Measurements from ENCODE around the gene SNX20. TPM values are rescaled to one million over a fixed set of nuclear protein-coding genes. Genes with fewer than 3 reads are reported as not detected.

Gene SNX20
- total RNA-seq, 4 donors from 2014 or later, result 0.57 to 1.5 (median 1.0) TPM

DNA sequence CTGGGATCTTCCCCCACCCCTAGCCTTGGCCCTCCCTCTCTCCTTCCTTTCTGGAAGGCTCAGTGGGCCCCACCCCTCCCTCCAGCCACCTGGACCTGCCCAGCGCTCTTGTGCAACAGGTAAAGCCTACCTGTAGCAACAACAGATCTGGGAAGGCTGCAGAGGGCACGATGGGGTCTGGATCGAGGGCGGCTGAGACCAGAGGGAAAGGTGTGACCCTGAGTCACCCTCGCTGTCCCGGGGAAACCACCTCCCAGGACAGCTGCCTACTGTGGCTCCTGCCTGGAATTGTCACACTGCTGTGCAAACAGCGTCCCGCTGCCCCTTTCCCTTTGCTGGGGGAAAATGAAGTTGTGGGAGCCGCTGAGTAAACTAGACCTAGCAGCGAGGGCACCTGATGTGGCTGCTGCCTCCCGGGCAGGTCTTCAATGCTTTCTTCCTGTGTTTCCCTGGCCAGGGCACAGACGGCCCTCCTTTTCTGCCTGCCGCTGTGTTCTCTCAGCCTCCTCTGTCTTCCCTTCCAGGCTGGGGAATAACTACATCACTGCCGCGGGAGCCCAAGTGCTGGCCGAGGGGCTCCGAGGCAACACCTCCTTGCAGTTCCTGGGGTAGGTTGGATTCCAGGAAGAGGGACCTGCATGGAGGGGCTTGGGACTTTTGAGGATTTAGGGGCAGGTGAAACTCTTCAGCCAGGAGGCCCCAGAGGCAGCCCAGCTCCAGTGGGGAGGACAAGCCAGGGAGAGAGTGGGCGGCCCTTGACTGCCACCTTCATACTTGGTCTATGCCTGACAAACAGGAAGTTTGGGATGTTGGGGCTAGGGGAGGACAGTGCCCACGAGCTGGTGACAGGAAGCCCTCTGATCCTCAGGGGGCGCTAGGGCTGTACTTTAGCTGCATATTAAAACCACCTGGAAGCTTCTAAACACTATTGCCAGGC, 38.6 kb upstream of the SNX20 start:
- TF ChIP-seq, protein P1, sequence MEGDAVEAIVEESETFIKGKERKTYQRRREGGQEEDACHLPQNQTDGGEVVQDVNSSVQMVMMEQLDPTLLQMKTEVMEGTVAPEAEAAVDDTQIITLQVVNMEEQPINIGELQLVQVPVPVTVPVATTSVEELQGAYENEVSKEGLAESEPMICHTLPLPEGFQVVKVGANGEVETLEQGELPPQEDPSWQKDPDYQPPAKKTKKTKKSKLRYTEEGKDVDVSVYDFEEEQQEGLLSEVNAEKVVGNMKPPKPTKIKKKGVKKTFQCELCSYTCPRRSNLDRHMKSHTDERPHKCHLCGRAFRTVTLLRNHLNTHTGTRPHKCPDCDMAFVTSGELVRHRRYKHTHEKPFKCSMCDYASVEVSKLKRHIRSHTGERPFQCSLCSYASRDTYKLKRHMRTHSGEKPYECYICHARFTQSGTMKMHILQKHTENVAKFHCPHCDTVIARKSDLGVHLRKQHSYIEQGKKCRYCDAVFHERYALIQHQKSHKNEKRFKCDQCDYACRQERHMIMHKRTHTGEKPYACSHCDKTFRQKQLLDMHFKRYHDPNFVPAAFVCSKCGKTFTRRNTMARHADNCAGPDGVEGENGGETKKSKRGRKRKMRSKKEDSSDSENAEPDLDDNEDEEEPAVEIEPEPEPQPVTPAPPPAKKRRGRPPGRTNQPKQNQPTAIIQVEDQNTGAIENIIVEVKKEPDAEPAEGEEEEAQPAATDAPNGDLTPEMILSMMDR (IDR thresholded peaks at IDR 0.05), result no peak
- TF ChIP-seq POLR2A (IDR thresholded peaks at IDR 0.05), result no peak
- H3K4me3 ChIP-seq (ENCODE audit: low read depth, poor library complexity, severe bottlenecking), result no peak overlapping the region
- intact Hi-C loops (cut with DNase I; ENCODE audit: low total_unique reads), result no loop called here
- 57 to 58% methylated on average over 20 of the region's 20 CpGs for WGBS, 2 donors
- DNase-seq (ENCODE audit: low spot score in 2 of 2), result no peak

DNA sequence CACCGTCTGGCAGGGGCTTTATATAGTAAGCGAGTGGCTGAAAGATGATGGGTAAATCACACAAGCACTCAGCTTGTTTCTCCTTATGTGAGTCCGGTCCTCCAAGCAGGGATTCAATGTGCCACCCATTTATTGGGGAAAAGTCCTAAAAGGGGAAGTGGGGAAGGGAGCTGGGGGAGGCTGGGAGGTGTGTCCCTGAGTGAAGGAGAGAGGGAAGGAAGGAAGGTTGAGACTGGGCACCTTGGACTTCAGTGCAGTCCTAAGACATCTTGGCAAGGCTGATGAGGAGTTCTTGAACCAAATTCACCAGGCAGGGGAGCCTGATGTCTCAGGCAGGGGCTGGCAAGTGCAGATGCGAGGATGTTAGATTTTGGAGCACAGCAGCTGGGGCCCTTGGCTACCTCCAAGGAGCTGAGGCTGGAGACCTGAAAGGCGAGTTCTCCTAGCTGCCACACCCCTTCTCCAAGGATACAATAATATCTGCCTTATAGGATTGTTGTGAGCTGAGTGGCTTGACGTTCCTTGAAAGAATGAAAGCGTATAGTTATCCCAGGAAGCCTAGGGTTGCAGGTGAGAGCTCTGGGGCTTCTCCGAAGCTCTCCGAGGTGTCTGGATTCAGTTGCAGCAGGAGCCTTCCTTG, 37.8 kb upstream of the SNX20 start:
- no peak for DNase-seq (ENCODE audit: low spot score in 2 of 2)
- WGBS, 2 donors, result 54 to 65% methylated on average over 9 of the region's 9 CpGs
- no peak overlapping the region for H3K4me3 ChIP-seq (ENCODE audit: low read depth, poor library complexity, severe bottlenecking)
- TF ChIP-seq POLR2A (IDR thresholded peaks at IDR 0.05), result no peak
- TF ChIP-seq, protein P1 (IDR thresholded peaks at IDR 0.05), result no peak
- intact Hi-C loops (cut with DNase I; ENCODE audit: low total_unique reads), result no loop called here

GRCh38 chr16:50718061-50718760, 37.1 kb upstream of the SNX20 start:
- WGBS, 2 donors, result 58 to 80% methylated on average over 16 of the region's 16 CpGs
- intact Hi-C loops (cut with DNase I; ENCODE audit: low total_unique reads), result no loop called here
- no peak overlapping the region for H3K4me3 ChIP-seq (ENCODE audit: low read depth, poor library complexity, severe bottlenecking)
- TF ChIP-seq, protein P1 (IDR thresholded peaks at IDR 0.05), result no peak
- no peak for TF ChIP-seq POLR2A (IDR thresholded peaks at IDR 0.05)
- DNase-seq (ENCODE audit: low spot score in 2 of 2), result no peak

DNA sequence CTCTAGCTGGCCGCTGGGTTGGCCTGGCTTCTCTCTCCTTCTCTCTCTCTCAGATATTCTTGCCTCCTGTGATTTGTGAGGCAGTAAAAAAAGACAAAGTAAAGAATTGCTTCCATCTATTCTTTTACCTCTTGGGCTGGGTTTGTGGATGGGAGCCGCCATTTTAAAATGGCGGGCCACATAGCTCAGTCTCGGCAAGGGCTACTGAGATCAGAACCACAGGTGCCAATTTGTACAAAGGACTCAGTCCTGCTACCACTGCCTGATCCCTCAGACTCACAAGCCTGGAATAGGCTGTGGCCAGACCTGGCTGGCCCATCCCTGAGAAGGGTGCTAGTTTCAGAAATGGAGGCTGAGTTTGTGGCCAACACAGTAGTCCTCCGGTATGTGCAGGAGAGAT, 36.4 kb upstream of the SNX20 start:
- WGBS, 2 donors, result 86 to 98% methylated on average over 5 of the region's 5 CpGs
- intact Hi-C loops (cut with DNase I; ENCODE audit: low total_unique reads), result no loop called here
- DNase-seq (ENCODE audit: low spot score in 2 of 2), result no peak
- TF ChIP-seq, protein P1 (IDR thresholded peaks at IDR 0.05), result no peak
- no peak for TF ChIP-seq POLR2A (IDR thresholded peaks at IDR 0.05)
- H3K4me3 ChIP-seq (ENCODE audit: low read depth, poor library complexity, severe bottlenecking), result no peak overlapping the region

DNA sequence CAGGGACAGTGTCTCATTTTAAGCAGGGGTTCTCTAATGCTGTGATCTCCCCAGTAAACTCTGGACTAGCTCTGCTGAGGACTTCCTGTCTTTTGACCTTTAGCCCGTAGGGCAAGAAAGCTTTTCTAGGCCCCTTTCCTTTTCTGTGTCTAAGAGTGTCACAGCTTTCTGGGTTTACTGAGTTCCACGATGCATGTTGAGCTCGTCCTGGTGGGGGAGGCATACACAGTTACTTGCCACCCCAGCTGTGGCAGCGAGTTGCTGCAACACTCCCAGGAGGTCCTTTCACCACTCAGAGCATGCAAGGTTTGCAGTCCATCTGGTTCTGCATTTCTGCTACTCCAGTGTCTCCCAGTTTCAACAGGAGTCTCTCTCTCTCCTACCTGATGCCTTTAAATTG, 36.0 kb upstream of the SNX20 start:
- no peak overlapping the region for H3K4me3 ChIP-seq (ENCODE audit: low read depth, poor library complexity, severe bottlenecking)
- WGBS, 2 donors, result 79 to 82% methylated on average over 4 of the region's 4 CpGs
- intact Hi-C loops (cut with DNase I; ENCODE audit: low total_unique reads), result no loop called here
- TF ChIP-seq, protein P1 (IDR thresholded peaks at IDR 0.05), result no peak
- DNase-seq (ENCODE audit: low spot score in 2 of 2), result no peak

Data from lower leg skin (tissue), 4 donors.